Transverse colon (tissue), 3 donors: Measurements from ENCODE around the gene DDR2.

Experiments used
- CTCF ChIP-seq, 5 experiments: fragments of 200-600 bp in 3 of 5; fragments of 450-650 bp in 2 of 5; sonication (generic) in 3 of 5; IDR thresholded peaks; 1 replicate in 2 of 5; 2 replicates in 3 of 5; pipeline ENCODE4 v1.5.1; 2016 to 2017; ENCODE audit warnings: antibody characterized with exemption in 5 of 5, inconsistent platforms in 3 of 5, mild to moderate bottlenecking in 2 of 5, moderate library complexity in 1 of 5
- POLR2A ChIP-seq: fragments of 450-650 bp; IDR thresholded peaks from one replicate; pipeline ENCODE4 v1.6.1; 2016; ENCODE audit warnings: antibody characterized with exemption, mild to moderate bottlenecking, moderate library complexity

GRCh38 chr1:162687870-162688269 lies 55.6 kb downstream of the DDR2 start:
- TF ChIP-seq CTCF (IDR thresholded peaks at IDR 0.05) (no peak), POLR2A (no peak)
